ENCODE results near the gene NKD1.

Gene NKD1

GRCh38 chr16:50505714-50506542, 42.3 kb upstream of the NKD1 start:
- no peak for TF ChIP-seq SIN3A (IDR thresholded peaks at IDR 0.05; ENCODE audit: borderline replicate concordance, insufficient read depth, low read length)
- TF ChIP-seq REST (IDR thresholded peaks at IDR 0.05; ENCODE audit: insufficient read depth in 1 of 2, low read depth in 2 of 2, low read length in 2 of 2), result no peak
- TF ChIP-seq TAF1 (IDR thresholded peaks at IDR 0.05; ENCODE audit: borderline replicate concordance, insufficient read depth, low read length), result no peak
- TF ChIP-seq FOXP2 (optimal IDR thresholded peaks at IDR 0.05; ENCODE audit: borderline replicate concordance, extremely low read depth, extremely low read length, insufficient read depth), result no peak
- TF ChIP-seq POLR2AphosphoS5 (IDR thresholded peaks at IDR 0.05; ENCODE audit: low read depth, low read length), result no peak

GRCh38 chr16:50506543-50506937, 41.7 kb upstream of the NKD1 start:
- no peak for TF ChIP-seq SIN3A (IDR thresholded peaks at IDR 0.05; ENCODE audit: borderline replicate concordance, insufficient read depth, low read length)

- no peak for TF ChIP-seq FOXP2 (optimal IDR thresholded peaks at IDR 0.05; ENCODE audit: borderline replicate concordance, extremely low read depth, extremely low read length, insufficient read depth)
- no peak for TF ChIP-seq POLR2AphosphoS5 (IDR thresholded peaks at IDR 0.05; ENCODE audit: low read depth, low read length)
- TF ChIP-seq REST (IDR thresholded peaks at IDR 0.05; ENCODE audit: insufficient read depth in 1 of 2, low read depth in 2 of 2, low read length in 2 of 2), result no peak
- TF ChIP-seq SIN3A (IDR thresholded peaks at IDR 0.05; ENCODE audit: borderline replicate concordance, insufficient read depth, low read length), result no peak
- no peak for TF ChIP-seq TAF1 (IDR thresholded peaks at IDR 0.05; ENCODE audit: borderline replicate concordance, insufficient read depth, low read length)
These were observed 40.8 kb upstream of the NKD1 start for GRCh38 chr16:50507397-50507796.

- TF ChIP-seq POLR2AphosphoS5 (IDR thresholded peaks at IDR 0.05; ENCODE audit: low read depth, low read length), result no peak
- TF ChIP-seq SIN3A (IDR thresholded peaks at IDR 0.05; ENCODE audit: borderline replicate concordance, insufficient read depth, low read length), result no peak
- TF ChIP-seq TAF1 (IDR thresholded peaks at IDR 0.05; ENCODE audit: borderline replicate concordance, insufficient read depth, low read length), result no peak
- no peak for TF ChIP-seq FOXP2 (optimal IDR thresholded peaks at IDR 0.05; ENCODE audit: borderline replicate concordance, extremely low read depth, extremely low read length, insufficient read depth)
- no peak for TF ChIP-seq REST (IDR thresholded peaks at IDR 0.05; ENCODE audit: insufficient read depth in 1 of 2, low read depth in 2 of 2, low read length in 2 of 2)
These were observed 38.5 kb upstream of the NKD1 start for GRCh38 chr16:50509521-50510341.

- no peak for TF ChIP-seq FOXP2 (optimal IDR thresholded peaks at IDR 0.05; ENCODE audit: borderline replicate concordance, extremely low read depth, extremely low read length, insufficient read depth)
- TF ChIP-seq SIN3A (IDR thresholded peaks at IDR 0.05; ENCODE audit: borderline replicate concordance, insufficient read depth, low read length), result no peak
- TF ChIP-seq REST (IDR thresholded peaks at IDR 0.05; ENCODE audit: insufficient read depth in 1 of 2, low read depth in 2 of 2, low read length in 2 of 2), result no peak
- no peak for TF ChIP-seq TAF1 (IDR thresholded peaks at IDR 0.05; ENCODE audit: borderline replicate concordance, insufficient read depth, low read length)
- no peak for TF ChIP-seq POLR2AphosphoS5 (IDR thresholded peaks at IDR 0.05; ENCODE audit: low read depth, low read length)
These were observed 33.0 kb upstream of the NKD1 start for GRCh38 chr16:50515218-50515617.
